ENCODE results near the gene TMUB2. TPM values are rescaled to one million over a fixed set of nuclear protein-coding genes. Genes with fewer than 3 reads are reported as not detected.

Gene TMUB2
- total RNA-seq, 2 donors from 2014 or later = 28.1 to 28.8 TPM

- peak overlapping the region; percentile 51 for H3K4me3 Mint-ChIP-seq
- H3K4me1 Mint-ChIP-seq (ENCODE audit: low read depth in 2 of 2) = peaks cover 36 to 41% of the 10 kb centered on the region in 2 donors
- no peak for ATAC-seq
- H3K27ac Mint-ChIP-seq = peak overlapping the region; percentile 90 to 96
- H3K36me3 Mint-ChIP-seq = no peaks in the 10 kb centered on the region
- H3K9me3 Mint-ChIP-seq = no peaks in the 10 kb centered on the region
- no peaks in the 10 kb centered on the region for H3K27me3 Mint-ChIP-seq
- DNase-seq (ENCODE audit: low spot score) = no peak
These were observed 16.0 kb downstream of the TMUB2 start for GRCh38 chr17:44202756-44203155.

GRCh38 chr17:44203731-44204440 is 17.1 kb downstream of the TMUB2 start:
- no peak overlapping the region for H3K4me3 Mint-ChIP-seq
- ATAC-seq (no peak), DNase-seq (ENCODE audit: low spot score) (no peak)
- H3K27ac Mint-ChIP-seq = peak overlapping the region; percentile 90 to 96
- H3K9me3 Mint-ChIP-seq = no peaks in the 10 kb centered on the region
- peaks cover 7% of the 10 kb centered on the region for H3K36me3 Mint-ChIP-seq
- H3K4me1 Mint-ChIP-seq (ENCODE audit: low read depth in 2 of 2) = peaks cover 37 to 41% of the 10 kb centered on the region in 2 donors
- H3K27me3 Mint-ChIP-seq = no peaks in the 10 kb centered on the region

- Mint-ChIP-seq H3K4me3 (no peak overlapping the region), H3K4me1 (ENCODE audit: low read depth in 2 of 2) (peaks cover 38 to 44% of the 10 kb centered on the region in 2 donors), H3K36me3 (peaks cover 7% of the 10 kb centered on the region), H3K9me3 (no peaks in the 10 kb centered on the region), H3K27me3 (no peaks in the 10 kb centered on the region), H3K27ac (no peak overlapping the region)
- ATAC-seq = no peak
- no peak for DNase-seq (ENCODE audit: low spot score)
These were observed 17.7 kb downstream of the TMUB2 start for GRCh38 chr17:44204441-44204882.

GRCh38 chr17:44205962-44206824 is 19.4 kb downstream of the TMUB2 start:
- Mint-ChIP-seq H3K4me1 (ENCODE audit: low read depth in 2 of 2) (peaks cover 39 to 47% of the 10 kb centered on the region in 2 donors), H3K4me3 (no peak overlapping the region), H3K9me3 (no peaks in the 10 kb centered on the region), H3K27ac (no peak overlapping the region), H3K36me3 (peaks cover 14% of the 10 kb centered on the region), H3K27me3 (no peaks in the 10 kb centered on the region)
- ATAC-seq (no peak), DNase-seq (ENCODE audit: low spot score) (no peak)

GRCh38 chr17:44206825-44207155 is 20.0 kb downstream of the TMUB2 start:
- Mint-ChIP-seq H3K27ac (no peak overlapping the region), H3K4me1 (ENCODE audit: low read depth in 2 of 2) (peaks cover 38 to 51% of the 10 kb centered on the region in 2 donors), H3K27me3 (no peaks in the 10 kb centered on the region), H3K36me3 (peaks cover 14% of the 10 kb centered on the region), H3K9me3 (no peaks in the 10 kb centered on the region), H3K4me3 (no peak overlapping the region)
- ATAC-seq = no peak
- DNase-seq (ENCODE audit: low spot score) = no peak

- DNase-seq (ENCODE audit: low spot score) (no peak), ATAC-seq (no peak)
- no peaks in the 10 kb centered on the region for H3K9me3 Mint-ChIP-seq
- H3K4me3 Mint-ChIP-seq = no peak overlapping the region
- no peaks in the 10 kb centered on the region for H3K27me3 Mint-ChIP-seq
- peaks cover 14% of the 10 kb centered on the region for H3K36me3 Mint-ChIP-seq
- H3K27ac Mint-ChIP-seq = no peak overlapping the region
- peaks cover 38 to 51% of the 10 kb centered on the region in 2 donors for H3K4me1 Mint-ChIP-seq (ENCODE audit: low read depth in 2 of 2)
These were observed 20.5 kb downstream of the TMUB2 start for GRCh38 chr17:44207319-44207718.

- Mint-ChIP-seq H3K27me3 (no peaks in the 10 kb centered on the region), H3K4me3 (no peak overlapping the region), H3K27ac (no peak overlapping the region), H3K36me3 (peaks cover 14% of the 10 kb centered on the region), H3K9me3 (no peaks in the 10 kb centered on the region), H3K4me1 (ENCODE audit: low read depth in 2 of 2) (peaks cover 34 to 49% of the 10 kb centered on the region in 2 donors)
- no peak for ATAC-seq
- DNase-seq (ENCODE audit: low spot score) = no peak
These were observed 21.0 kb downstream of the TMUB2 start for GRCh38 chr17:44207743-44208142.

- Mint-ChIP-seq H3K36me3 (peaks cover 18% of the 10 kb centered on the region), H3K4me3 (peak overlapping the region; percentile 87), H3K27ac (peak overlapping the region; percentile 83 to 88), H3K4me1 (ENCODE audit: low read depth in 2 of 2) (peaks cover 30 to 39% of the 10 kb centered on the region in 2 donors), H3K9me3 (no peaks in the 10 kb centered on the region), H3K27me3 (no peaks in the 10 kb centered on the region)
- peak; percentile 72 to 75 for ATAC-seq
- DNase-seq (ENCODE audit: low spot score) = no peak
These were observed 23.1 kb downstream of the TMUB2 start for GRCh38 chr17:44209786-44210341.

- peak overlapping the region; percentile 87 for H3K4me3 Mint-ChIP-seq
- H3K27me3 Mint-ChIP-seq = no peaks in the 10 kb centered on the region
- peaks cover 23% of the 10 kb centered on the region for H3K36me3 Mint-ChIP-seq
These were observed 23.8 kb downstream of the TMUB2 start for GRCh38 chr17:44210342-44211192.

GRCh38 chr17:44211281-44212265 is 24.8 kb downstream of the TMUB2 start:
- ATAC-seq (no peak), DNase-seq (ENCODE audit: low spot score) (no peak)
- peak overlapping the region; percentile 36 for H3K4me3 Mint-ChIP-seq
- no peaks in the 10 kb centered on the region for H3K27me3 Mint-ChIP-seq
- H3K9me3 Mint-ChIP-seq = no peaks in the 10 kb centered on the region
- peaks cover 23% of the 10 kb centered on the region for H3K36me3 Mint-ChIP-seq
- H3K4me1 Mint-ChIP-seq (ENCODE audit: low read depth in 2 of 2) = peaks cover 36 to 46% of the 10 kb centered on the region in 2 donors
- peak overlapping the region; percentile 26 to 47 for H3K27ac Mint-ChIP-seq

More at GRCh38 chr17:44210342-44211192, 23.8 kb downstream of the TMUB2 start:
- peak overlapping the region; percentile 83 to 88 for H3K27ac Mint-ChIP-seq
- DNase-seq (ENCODE audit: low spot score) (peak; percentile 94), ATAC-seq (peak; percentile 97)
- H3K4me1 Mint-ChIP-seq (ENCODE audit: low read depth in 2 of 2) = peaks cover 33 to 43% of the 10 kb centered on the region in 2 donors
- no peaks in the 10 kb centered on the region for H3K9me3 Mint-ChIP-seq

GRCh38 chr17:44212507-44213402 is 26.0 kb downstream of the TMUB2 start:
- Mint-ChIP-seq H3K27me3 (no peaks in the 10 kb centered on the region), H3K4me3 (no peak overlapping the region), H3K27ac (peak overlapping the region in 1 of 2 donors; percentile 11), H3K36me3 (peaks cover 23% of the 10 kb centered on the region), H3K4me1 (ENCODE audit: low read depth in 2 of 2) (peaks cover 47 to 52% of the 10 kb centered on the region in 2 donors), H3K9me3 (no peaks in the 10 kb centered on the region)
- DNase-seq (ENCODE audit: low spot score) (no peak), ATAC-seq (no peak)

Measured in natural killer cell treated with Interleukin-12 subunit alpha and Interleukin-12 subunit beta and Interleukin-15 and Interleukin-18, amount 100 ng/mL, for 72 hours (primary cell).